DMS153 (cell line): ENCODE data around the gene CFLAR.

Source experiments
- DNase-seq: peaks from one replicate; lab custom pipeline; 2025; lab: John Stamatoyannopoulos, UW

Gene CFLAR

DNA sequence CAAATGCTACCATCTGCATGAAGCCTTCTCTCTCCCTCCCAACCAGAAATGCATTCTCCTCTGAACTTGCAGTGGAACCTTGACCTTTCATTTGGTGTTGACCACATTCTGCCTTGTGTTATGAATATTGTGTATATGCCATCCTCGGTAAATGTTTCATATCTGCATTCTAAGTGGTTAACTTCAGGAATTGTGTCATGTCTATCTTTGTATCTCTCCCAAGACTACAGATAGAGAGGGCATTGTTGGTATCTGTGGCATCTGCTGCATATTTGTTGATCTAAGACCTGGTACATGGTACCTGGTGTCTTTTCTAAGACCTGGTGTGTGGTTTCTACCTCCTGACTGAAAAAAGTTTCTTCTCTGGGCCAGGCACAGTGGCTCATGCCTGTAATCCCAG is 101.0 kb downstream of the CFLAR start:
- DNase-seq, result no peak

DNA sequence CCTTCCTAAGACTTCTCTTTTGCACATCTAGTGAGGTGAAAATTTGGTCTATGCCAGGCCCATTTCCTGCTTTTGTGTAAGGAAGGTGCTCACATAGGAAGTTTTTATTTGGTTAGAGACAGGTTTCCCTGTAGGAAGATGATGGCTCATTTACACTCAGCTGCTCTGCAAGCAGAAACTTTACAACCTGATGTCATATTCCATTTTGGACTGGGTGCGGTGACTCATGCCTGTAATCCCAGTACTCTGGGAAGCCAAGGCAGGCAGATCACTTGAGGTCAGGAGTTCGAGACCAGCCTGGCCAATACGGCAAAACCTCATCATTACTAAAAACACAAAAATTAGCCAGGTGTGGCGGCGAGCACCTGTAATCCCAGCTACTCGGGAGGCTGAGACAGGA is 102.8 kb downstream of the CFLAR start:
- DNase-seq, result peak; percentile 19

DNA sequence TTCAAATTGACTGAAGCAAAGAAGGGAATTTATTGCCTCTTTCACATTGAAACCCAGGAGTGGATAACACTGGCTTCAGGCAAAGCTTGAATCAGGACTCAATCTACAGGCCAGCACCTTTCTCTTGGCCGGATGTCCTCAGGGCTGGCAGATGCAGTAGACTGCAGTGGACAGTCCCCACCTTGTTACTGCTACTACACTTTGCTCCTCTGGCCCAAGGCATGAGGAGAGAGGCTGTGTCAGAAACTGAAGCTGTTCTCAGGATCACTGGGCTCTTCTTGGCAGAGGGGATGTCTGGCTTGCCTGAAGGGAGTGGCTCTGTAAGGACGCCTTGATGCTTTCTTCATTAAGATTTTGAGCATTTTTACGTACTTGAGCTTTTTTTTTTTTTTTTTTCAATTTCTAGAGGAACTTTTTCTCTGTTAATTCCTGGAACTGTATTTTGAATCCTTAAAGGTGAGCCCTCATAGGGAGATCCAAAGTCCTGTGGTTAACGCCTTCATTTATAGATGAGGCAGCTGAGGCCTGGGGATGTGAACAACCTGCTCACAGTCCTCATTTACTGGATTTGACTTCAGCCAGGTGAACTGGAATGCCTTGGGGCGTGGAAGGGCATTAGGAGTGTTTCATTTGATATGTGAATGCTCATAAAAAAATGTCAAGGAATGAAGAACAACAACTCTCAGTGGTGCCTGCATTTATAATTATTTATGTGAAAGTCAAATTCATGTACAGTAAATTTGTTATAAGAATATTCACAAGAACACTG is 103.5 kb downstream of the CFLAR start:
- DNase-seq, result no peak

DNA sequence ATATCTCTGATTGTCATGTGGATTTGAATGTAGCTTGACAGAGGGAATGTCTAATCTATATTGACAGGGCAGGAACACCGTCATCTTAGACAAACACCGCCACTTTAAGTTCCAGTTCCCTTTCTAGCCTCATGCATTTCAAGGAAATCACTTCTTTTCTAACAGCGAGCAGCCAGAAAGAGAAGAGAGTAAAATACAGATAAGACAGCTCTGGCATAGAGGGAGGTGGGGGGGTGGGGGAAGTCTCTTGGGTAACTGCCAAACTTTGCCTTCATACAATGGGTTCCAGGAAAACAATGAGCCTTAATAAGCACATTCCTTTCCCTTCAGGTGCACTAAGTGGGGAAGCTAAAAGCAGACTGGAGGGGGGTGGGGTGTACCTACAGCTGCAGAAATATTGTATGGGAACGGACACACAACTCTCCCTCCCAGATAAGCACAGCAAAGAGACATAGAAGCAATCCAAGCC is 104.2 kb downstream of the CFLAR start:
- peak; percentile 14 for DNase-seq

DNA sequence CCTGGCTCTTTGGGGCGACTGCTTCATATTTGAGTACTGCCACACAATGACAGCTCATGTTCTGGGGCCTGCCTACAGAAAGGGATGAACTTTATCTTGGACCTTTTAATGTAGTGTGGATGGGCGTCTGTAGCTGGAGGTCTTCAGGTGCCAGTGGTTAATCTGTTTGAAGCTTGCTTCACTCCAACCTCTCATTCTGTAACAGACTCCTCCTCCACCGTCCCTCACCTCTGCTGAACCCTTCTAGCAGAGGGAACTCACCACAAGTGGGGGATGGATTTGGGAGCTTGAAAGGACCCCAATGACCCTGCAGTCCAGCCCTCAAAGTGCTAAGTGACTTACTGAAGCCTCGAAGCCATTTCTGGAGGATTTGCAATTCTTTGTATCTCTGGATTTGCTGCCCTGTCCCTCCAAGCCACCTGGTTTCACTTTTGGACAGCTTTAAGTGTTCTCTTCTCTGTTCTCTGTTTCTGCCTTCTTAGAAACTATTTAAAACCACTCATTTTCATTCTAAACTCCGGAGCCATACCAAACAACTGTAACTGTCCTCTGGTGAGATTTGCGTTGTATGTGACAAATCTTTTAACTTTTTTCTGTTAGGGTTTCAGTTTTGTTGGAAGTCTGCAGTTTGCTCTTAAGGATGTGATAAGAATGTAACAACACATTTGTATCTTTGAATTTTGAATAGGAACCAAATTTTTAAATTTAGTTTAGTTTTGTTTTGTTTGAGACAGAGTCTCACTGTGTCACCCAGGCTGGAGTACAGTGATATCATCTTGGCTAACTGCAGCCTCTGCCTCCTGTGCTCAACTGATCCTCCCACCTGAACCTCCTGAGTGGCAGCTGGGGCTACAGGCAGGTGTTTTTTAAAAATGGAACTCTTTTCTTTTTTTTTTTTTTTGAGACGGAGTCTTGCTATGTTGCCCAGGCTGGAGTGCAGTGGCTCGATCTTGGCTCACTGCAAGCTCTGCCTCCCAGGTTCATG is 107.4 kb downstream of the CFLAR start:
- no peak for DNase-seq
